HG03432 (cell line): ENCODE measurements around the gene TYSND1.
"Not testable (repeated sequence)": the region's sequence is repeated elsewhere in the genome, so short reads cannot be mapped to it uniquely, and the experiment has no call there.

Experiments
- ATAC-seq: cut with Tn5 transposase; IDR thresholded peaks from one replicate; pipeline ENCODE4 v1.9.1; 2021; ENCODE audit warnings: mild to moderate bottlenecking, moderate library complexity; ENCODE audit not compliant: unreplicated experiment

The TYSND1 gene

GRCh38 chr10:70146489-70147258 is at the start of gene TYSND1:
TSS of gene TYSND1 (minus strand) at chr10:70146700. CDS start at chr10:70146586, 114 bp downstream.
- ATAC-seq: peak; percentile 92

GRCh38 chr10:70193391-70193844 is 46.9 kb upstream of the TYSND1 start:
- ATAC-seq: no peak

- no peak for ATAC-seq
Measured at GRCh38 chr10:70192326-70192968, 45.9 kb upstream of the TYSND1 start.

- ATAC-seq: no peak
Measured at GRCh38 chr10:70191972-70192305, 45.4 kb upstream of the TYSND1 start.

- ATAC-seq: no peak
Measured at GRCh38 chr10:70191161-70191971, 44.9 kb upstream of the TYSND1 start.

- no peak for ATAC-seq
Measured at GRCh38 chr10:70190581-70190980, 44.1 kb upstream of the TYSND1 start.

GRCh38 chr10:70190102-70190501 is 43.6 kb upstream of the TYSND1 start:
- ATAC-seq: no peak

- no peak for ATAC-seq
Measured at GRCh38 chr10:70188768-70189167, 42.3 kb upstream of the TYSND1 start.

- no peak for ATAC-seq
Measured at GRCh38 chr10:70186571-70186970, 40.1 kb upstream of the TYSND1 start.

GRCh38 chr10:70186090-70186489 is 39.6 kb upstream of the TYSND1 start:
- no peak for ATAC-seq

- no peak for ATAC-seq
Measured at GRCh38 chr10:70183304-70183703, 36.8 kb upstream of the TYSND1 start.

- ATAC-seq: not testable (repeated sequence)
Measured at GRCh38 chr10:70179209-70179608, 32.7 kb upstream of the TYSND1 start.

GRCh38 chr10:70178139-70178725 is 31.7 kb upstream of the TYSND1 start:
- ATAC-seq: no peak

- ATAC-seq: no peak
Measured at GRCh38 chr10:70176441-70176840, 29.9 kb upstream of the TYSND1 start.

- no peak for ATAC-seq
Measured at GRCh38 chr10:70175516-70175915, 29.0 kb upstream of the TYSND1 start.

- no peak for ATAC-seq
Measured at GRCh38 chr10:70174058-70174741, 27.7 kb upstream of the TYSND1 start.

GRCh38 chr10:70169649-70170364 is 23.3 kb upstream of the TYSND1 start:
- peak; percentile 10 for ATAC-seq

GRCh38 chr10:70169011-70169410 is 22.5 kb upstream of the TYSND1 start:
- ATAC-seq: no peak

GRCh38 chr10:70167246-70167645 is 20.7 kb upstream of the TYSND1 start:
- no peak for ATAC-seq

GRCh38 chr10:70166394-70166793 is 19.9 kb upstream of the TYSND1 start:
- ATAC-seq: no peak
